MM.1S (cell line): ENCODE measurements around the gene TMPRSS6.

ENCODE experiments used
- EZH2 ChIP-seq: fragments of 300-600 bp; sonication (generic); optimal IDR thresholded peaks from 2 replicates; pipeline ENCODE3; 2017; ENCODE audit warnings: low read depth, mild to moderate bottlenecking, antibody characterized with exemption, low read length, mixed read lengths
- EZH2phosphoT487 ChIP-seq: fragments of 300-600 bp; sonication (generic); IDR thresholded peaks from 2 replicates; pipeline ENCODE4 v1.6.1; 2018; ENCODE audit warnings: antibody characterized with exemption, low read length
- TF ChIP-seq, protein P1 (sequence below): fragments of 300-600 bp; sonication (generic); IDR thresholded peaks from 2 replicates; pipeline ENCODE4 v1.5.1; 2016; ENCODE audit warnings: antibody characterized with exemption, low read length, mixed read lengths

DNA sequence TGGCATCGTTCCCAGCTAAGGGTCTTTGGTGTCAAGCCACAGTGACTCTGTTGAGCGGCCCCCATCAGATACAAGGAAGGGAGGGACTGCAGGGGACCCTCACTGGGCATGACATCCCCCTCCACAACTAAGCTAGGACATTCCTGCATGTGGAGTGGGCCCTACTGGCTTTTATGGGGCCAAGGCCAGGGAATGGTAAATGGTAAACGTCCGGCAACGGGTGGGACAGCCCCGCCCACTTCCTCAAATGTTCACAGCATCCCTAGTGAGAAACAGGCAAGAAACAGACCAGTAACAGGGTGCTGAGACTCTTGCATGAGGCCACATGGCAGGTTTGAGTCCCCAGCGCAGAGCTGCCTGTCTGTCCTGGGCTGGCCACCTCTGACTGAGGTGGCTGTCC lies 4.4 kb downstream of the TMPRSS6 start:
- TF ChIP-seq, protein P1, sequence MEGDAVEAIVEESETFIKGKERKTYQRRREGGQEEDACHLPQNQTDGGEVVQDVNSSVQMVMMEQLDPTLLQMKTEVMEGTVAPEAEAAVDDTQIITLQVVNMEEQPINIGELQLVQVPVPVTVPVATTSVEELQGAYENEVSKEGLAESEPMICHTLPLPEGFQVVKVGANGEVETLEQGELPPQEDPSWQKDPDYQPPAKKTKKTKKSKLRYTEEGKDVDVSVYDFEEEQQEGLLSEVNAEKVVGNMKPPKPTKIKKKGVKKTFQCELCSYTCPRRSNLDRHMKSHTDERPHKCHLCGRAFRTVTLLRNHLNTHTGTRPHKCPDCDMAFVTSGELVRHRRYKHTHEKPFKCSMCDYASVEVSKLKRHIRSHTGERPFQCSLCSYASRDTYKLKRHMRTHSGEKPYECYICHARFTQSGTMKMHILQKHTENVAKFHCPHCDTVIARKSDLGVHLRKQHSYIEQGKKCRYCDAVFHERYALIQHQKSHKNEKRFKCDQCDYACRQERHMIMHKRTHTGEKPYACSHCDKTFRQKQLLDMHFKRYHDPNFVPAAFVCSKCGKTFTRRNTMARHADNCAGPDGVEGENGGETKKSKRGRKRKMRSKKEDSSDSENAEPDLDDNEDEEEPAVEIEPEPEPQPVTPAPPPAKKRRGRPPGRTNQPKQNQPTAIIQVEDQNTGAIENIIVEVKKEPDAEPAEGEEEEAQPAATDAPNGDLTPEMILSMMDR, result no peak
- no peak for TF ChIP-seq EZH2
- no peak for TF ChIP-seq EZH2phosphoT487
